Hypothalamus (tissue), 51 donors: ENCODE data around the gene ATAD3B.
"Not testable (repeated sequence)": the region's sequence is repeated elsewhere in the genome, so short reads cannot be mapped to it uniquely, and the experiment has no call there.

Experiments
- DNase-seq, 51 donors: peaks; one replicate each; lab custom pipeline; 2025; lab: John Stamatoyannopoulos, UW

The ATAD3B gene, protein sequence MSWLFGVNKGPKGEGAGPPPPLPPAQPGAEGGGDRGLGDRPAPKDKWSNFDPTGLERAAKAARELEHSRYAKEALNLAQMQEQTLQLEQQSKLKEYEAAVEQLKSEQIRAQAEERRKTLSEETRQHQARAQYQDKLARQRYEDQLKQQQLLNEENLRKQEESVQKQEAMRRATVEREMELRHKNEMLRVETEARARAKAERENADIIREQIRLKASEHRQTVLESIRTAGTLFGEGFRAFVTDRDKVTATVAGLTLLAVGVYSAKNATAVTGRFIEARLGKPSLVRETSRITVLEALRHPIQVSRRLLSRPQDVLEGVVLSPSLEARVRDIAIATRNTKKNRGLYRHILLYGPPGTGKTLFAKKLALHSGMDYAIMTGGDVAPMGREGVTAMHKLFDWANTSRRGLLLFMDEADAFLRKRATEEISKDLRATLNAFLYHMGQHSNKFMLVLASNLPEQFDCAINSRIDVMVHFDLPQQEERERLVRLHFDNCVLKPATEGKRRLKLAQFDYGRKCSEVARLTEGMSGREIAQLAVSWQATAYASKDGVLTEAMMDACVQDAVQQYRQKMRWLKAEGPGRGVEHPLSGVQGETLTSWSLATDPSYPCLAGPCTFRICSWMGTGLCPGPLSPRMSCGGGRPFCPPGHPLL

DNA sequence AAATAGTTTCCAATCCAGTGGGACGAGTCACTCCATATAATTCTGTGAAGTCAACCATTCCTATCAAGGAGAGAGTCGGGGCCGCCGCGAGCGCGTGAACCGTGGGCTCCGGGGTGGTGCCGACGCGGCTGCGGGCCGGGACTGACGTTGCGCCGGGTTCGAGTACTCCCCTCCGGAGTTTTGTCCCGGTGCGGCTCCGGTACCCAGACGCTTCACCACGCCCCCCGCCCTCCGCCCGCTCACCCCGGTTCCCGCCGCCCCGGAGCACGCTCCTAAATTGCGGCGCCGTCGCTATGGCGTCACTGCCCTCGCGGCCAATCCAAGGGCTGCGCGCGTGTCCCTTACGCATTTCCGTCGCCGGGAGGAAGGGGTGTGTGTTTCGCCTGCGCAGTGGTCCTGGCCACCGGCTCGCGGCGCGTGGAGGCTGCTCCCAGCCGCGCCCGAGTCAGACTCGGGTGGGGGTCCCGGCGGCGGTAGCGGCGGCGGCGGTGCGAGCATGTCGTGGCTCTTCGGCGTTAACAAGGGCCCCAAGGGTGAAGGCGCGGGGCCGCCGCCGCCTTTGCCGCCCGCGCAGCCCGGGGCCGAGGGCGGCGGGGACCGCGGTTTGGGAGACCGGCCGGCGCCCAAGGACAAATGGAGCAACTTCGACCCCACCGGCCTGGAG lies at the start of gene ATAD3B:
ATAD3B (plus strand) TSS at position 377 of the 664 bp plus-strand sequence; CDS start at position 497, 120 bp downstream.
- peak; percentile 55 to 96 (median 88) for DNase-seq

DNA sequence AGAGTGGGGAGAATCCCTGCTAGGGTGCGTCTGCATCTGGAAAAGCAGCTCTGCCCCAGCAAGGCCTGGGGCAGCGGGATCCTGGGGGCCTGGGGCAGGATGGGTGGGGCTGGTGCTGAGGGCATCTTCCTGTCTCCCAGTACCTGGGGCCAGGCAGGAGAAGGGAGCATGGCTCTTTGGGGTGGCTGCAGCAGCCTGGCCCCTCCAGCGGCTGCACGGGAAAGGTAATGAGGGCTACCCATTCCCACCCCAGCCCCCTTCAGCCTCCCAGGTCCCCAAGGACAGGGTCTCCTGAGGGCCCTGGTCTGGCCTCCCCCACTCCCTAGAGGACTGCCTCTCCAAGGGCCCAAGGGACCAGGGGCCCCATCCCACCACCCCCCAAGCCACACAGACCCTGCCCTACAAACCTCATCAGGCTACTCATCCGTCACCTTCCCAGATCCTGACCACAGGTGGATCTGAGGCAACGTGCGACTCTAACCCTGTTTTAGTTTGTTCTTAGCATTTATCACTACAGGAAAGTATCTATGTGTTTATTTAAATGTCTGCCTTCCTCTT lies 49.6 kb upstream of the ATAD3B start:
- DNase-seq: no peak

DNA sequence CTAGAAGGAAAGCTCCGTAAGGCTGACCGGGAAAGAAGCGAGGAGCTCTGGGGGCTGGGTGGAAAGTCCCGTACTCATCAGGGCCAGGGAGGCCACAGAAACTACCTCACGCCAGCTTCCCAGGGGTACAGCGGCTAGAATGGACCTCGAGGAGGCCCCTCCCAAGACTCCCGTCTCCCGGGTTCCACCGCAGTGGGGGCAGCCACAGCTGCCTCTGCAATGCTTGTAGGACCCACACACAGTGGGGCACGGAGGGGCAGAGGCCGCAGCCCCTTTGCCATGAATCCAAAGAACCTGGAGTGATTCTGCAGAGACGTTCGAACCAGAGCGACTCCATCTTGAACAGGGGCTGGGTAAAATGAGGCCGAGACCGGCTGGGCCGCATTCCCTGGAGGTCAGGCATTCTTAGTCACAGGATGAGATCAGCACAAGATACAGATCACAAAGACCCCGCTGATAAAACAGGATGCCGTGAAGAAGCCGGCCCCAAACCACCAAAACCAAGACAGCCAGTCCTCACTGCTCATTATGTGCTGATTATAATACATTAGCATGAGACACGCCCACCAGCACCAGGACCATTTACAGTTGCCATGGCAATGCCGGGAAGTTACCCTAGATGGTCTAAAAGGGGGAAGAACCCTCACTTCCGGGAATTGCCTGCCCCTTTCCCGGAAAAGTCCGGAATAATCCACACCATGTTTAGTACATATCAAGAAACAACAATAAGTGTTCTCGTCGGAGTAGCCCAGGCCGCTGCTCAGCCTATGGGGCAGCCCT lies 48.9 kb upstream of the ATAD3B start:
- DNase-seq: peak in 1 of 51 donors; percentile 20

DNA sequence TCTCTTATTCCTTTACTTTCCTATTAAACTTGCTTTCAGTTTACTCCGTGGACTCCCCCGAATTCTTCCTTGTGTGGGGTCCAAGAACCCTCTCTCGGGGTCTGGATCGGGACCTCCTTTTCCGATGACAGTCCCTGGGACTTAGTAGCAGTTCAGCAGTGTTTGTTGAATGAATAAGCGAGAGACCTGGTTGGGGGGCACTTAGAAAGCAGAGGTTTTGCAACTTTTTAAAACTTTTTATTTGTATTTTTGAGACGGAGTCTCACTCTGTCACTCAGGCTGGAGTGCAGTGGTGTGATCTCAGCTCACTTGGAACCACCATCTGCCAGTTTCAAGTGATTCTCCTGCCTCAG lies 48.3 kb upstream of the ATAD3B start:
- DNase-seq: no peak

DNA sequence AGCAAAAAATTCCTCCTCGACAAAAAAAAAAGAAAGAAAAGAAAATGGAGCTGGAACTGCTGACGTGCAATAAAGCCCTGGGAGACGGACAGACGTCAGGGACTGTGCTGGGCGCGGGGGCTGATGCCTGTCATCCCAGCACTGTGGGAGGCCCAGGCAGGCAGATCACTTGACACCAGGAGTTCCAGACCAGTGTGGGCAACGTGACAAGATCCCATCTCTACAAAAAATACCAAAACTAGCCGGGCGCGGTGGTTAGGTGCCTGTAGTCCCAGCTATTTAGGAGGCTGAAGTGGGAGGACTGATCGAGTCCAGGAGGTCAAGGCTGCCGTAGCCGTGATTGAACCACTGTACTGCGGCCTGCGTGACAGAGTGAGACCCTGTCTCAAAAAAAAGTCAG lies 46.9 kb upstream of the ATAD3B start:
- no peak for DNase-seq

DNA sequence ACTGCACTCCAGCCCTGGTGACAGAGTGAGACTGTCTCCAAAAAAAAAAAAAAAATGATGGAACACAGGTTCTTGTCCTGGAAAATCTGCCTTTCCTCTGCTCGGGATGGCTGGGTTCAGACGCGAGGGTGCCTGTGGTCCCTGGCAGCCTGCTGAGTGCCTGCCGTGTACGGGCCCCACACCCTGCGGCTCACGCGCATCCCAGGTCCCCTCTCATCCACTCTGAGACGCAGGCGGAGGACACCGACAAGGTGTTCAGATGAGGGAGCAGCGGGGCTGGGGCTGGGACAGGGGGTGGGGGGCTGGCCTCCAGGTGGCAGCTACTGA lies 46.2 kb upstream of the ATAD3B start:
- no peak for DNase-seq

DNA sequence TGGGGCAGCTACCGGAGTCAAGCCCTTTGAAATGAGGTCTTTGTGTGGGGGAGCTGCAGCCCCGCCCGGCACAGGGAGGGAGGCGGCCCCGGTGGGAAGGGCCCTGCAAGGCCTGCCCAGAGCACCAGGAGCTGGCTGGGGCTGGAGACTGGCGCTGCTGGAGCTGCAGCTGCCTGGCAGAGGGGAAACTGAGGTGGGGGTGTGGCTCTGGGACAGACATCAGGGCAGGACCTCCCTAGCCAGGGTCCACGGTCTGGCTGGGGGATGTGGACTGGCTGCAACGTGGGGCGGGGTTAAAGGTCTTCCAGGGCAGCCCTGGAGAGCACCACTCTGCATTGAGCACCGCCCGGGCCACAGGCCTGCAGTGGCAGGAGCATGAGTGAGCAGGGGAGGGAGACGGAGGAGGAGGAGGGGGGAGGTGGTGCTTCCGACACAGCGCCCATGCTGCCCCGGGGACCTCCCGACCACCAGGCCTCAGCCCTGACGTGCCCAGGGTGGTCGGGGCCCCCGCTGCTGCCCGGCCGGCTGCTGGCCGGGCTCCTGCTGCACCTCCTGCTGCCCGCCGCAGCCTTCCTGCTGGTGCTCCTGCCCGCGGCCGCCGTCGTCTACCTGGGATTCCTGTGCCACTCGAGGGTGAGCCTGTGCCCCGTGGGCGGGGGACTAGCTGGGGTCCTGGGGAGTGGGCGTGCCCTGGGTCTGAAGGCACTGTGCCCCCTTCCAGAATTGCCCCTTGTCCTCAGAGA lies 45.6 kb upstream of the ATAD3B start:
- DNase-seq: peak in 37 of 51 donors; percentile 30 to 87 (median 73)

DNA sequence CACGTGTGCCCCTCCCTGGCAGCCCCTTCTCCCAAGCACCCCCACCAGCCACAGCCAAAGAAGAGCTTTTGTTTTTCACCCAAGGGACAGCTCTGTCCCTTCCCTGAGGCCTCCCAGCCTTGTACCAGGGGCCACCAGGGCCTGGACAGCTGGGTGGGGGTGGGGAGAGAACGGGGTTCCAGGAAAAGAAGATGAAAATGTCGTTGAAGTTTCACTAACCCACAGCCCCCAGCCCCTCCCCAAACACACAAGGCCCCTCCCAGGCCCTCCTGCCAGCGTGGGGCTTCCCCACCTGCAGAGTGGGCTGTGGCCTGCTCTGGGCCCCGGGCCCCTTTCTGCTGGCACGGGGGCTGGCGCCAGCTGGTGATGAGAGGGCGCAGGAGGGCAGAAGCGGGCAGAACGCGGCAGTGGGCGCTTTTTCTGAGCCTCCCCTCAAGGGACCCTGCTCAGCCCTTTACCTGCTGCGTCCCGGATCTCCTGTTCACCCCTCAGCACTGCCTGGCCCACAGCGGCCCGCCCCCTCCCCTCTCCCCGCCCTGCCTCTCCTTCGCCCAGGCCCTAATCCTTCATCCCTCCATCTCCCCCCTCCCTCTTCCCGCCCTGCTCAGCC lies 45.0 kb upstream of the ATAD3B start:
- peak in 34 of 51 donors; percentile 26 to 89 (median 58) for DNase-seq

DNA sequence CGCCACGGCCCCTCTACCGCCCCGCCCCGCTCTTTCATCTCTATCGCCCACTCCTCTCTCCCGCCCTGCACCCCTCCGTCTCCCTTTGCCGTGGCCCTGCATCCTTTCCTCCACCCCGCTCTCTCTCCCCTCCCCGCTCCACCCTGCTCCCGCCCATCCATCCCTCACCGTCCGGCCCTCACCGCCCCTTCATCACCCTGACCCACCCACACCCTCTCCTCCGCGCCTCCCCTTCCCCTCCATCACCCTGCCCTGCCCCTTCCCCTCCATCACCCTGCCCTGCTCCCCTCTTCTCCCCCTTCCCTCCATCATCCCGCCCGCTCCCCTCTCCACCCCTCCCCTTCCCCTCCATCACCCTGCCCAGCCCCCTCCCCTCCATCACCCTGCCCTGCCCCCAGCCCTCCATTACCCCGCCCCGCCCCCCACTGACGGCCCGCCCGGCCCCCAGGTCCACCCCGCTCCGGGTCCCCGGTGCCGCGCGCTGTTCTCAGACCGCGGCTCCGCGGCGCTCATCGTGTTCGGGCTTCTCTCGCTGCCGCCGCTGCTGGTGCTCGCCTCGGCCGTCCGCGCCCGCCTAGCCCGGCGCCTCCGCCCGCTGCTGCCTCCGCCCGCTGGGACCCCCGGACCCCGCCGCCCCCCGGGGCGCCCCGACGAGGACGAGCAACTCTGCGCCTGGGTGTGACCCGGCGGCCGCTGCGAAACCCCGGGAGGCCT lies 44.3 kb upstream of the ATAD3B start:
- peak in 23 of 51 donors; percentile 32 to 79 (median 60) for DNase-seq

DNA sequence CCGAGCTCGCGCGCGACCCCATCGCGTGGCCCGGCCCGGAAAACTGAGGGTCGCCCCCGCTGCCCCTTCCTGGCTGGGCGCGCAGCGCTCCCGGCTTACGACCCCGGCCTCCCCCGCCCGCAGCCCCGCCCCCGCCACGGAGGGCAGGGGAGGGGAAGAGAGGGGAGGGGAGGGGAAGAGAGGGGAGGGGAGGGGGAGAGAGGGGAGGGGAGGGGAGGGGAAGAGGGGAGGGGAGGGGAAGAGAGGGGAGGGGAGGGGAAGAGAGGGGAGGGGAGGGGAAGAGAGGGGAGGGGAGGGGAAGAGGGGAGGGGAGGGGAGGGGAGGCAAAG lies 43.8 kb upstream of the ATAD3B start:
- DNase-seq: peak in 3 of 51 donors; percentile 40 to 54 (median 53)

DNA sequence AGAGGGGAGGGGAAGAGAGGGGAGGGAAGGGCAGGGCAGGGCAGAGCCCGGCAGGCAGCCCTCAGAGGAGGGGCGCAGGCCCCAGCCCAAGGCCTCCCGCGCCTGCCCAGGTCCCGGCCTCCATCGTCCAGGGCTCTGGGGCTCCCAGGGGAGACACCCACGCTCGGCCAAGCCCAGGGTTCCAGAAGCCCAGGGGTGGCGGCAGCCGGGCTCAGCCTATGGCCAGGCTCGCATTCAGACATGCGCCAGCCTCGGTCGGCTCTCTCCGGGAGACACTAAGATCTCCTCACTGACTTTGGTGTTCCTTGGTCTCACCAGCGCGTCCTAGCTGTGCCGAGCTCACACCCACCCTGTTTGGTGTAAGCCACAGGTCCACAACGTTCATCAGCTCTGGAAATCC lies 43.4 kb upstream of the ATAD3B start:
- peak in 2 of 51 donors; percentile 40 to 53 for DNase-seq

DNA sequence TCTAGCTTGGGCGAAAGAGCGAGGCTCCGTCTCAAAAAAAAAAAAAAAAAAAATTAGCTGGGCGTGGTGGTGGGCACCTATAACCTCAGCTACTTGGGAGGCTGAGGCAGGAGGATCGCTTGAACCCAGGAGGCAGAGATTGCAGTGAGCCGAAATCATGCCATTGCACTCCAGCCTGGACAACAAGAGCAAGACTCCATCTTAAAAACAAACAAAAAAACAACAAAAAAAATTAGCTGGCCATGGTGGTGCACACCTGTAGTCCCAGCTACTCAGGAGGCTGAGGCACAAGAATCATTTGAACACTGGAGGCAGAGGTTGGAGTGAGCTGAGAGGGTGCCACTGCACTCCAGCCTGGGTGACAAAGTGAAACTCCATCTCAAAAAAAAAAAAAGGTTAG lies 42.6 kb upstream of the ATAD3B start:
- not testable (repeated sequence) for DNase-seq

DNA sequence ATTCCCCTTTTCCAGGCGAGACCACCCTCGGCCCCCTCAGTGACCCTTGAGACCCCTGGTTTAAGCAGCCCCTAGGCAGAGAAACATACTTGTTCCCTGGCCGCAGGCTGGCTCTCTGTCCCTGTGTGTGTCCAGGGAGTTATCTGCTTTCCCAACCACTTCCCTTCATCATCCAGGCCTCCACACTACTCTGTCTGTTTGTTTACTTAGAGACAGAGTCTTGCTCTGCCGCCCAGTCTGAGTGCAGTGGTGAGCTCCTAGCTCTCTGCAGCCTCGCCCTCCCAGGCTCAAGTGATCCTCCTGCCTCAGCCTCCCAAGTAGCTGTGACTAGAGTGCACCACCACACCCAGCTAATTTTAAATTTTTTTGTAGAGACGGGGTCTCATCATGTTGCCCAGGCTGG lies 41.9 kb upstream of the ATAD3B start:
- no peak for DNase-seq

DNA sequence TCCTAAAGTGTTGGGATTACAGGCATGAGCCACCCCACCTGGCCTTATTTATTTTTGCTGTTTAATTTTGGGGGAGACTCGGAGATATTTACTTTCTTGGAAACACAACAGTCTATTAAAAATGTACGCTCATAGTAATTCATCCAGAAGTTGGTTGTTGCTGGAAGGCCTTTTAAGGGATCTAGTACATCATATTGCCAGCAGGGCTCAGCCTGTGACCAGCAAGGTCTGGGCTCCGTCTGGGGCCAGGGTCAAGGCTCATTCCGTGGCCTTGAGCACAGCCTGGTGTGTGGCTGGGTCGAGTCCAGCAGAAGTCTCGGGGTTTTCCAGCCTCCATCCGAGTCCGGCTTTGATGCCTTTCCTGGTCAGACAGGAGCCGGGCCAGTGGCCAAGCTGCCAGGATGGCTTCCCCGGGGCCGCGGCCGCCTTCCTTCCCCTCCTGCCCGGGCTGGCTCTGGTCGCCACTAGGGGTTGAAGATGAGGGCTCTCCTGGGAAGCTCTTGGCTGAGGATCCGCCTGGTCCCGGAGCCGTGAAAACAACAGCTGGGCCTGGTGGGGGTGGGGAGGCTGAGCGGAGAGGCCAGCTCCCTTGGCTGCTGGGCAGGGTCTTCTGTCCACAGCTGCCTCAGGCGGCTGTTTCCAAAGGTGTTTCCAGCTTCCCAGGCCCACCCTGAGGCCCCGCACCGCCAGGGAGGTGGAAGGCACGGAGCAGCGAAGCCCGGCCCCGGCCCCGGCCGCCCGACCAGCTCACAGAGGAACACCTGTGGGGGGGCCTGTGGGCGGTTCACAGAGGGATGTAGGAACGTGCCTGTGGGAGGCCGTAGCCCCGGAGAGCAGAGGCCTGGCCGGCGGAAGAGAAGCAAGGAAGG lies 41.2 kb upstream of the ATAD3B start:
- peak in 44 of 51 donors; percentile 29 to 85 (median 59) for DNase-seq

DNA sequence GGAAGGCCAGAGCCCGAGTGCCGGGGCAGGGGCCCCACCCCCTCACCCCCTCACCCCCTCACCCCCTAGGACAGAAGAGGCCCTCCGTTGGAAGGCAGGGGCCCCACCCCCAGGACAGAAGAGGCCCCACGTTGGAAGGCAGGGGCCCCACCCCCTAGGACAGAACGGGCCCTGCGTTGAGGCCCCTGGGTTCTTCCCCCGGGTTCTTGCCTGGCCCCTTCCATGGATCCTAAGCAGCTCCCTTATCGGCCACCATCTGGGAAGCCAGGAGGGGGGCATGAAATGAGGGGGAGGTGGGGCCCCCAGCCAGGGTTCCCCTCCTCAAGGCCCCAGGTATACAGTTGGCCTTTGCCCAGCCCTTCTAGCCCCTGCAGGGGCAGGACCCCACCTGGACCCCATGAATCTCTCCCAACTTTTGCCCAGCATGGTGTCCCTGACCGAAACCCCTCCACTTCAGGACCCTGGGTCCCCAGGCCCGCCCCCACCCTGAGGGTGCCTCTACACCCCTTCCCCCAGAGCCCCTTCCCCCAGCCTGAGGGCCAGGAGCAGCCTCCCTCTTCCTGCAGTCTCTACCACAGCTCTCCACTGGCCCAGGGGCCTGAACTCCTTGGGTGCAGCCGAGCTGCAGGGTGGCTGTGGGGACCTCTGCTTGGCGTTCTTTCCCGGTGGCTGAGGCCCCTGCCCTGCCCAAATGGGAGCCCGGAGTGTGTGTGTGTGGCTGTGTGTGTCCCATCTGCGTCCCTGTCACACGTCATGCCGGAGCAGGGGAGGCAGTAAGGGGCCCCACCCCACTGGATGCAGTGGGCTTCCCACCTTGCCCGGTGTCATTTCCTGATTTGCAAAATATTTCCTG lies 40.3 kb upstream of the ATAD3B start:
- peak in 3 of 51 donors; percentile 26 to 49 (median 33) for DNase-seq

DNA sequence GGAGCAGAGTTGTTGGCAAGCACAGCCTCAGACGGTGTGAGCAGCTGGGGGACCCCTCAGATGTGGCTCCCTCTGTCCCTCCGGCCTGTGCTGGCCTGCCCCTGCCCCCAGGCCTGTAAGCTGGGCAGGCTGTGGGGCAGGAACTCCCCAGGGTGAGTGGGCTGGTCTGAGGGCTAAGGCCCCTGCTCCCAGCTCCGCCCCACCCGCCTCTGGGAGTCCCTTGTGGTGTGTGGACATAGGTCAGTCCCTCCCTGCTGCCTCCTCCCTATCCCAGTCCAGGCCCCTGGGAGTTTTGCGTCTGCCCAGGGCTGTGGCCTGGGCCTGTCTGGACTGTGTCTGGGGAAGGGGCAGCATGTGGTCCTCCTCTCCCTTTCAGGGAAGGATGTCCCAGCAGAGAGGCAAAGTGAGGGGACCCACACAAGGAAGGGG lies 39.7 kb upstream of the ATAD3B start:
- DNase-seq: peak in 6 of 51 donors; percentile 26 to 68 (median 43)
